GM15510 (cell line): ENCODE results near the gene CA5A.

Experiments
- POLR2A ChIP-seq: IDR thresholded peaks from 3 replicates; pipeline ENCODE4 v1.6.1; 2011; ENCODE audit warnings: borderline replicate concordance; ENCODE audit not compliant: insufficient read length; ENCODE audit errors: extremely low read depth

CA5A gene

GRCh38 chr16:87891764-87892163 is 44.6 kb downstream of the CA5A start:
- no peak for TF ChIP-seq POLR2A

- TF ChIP-seq POLR2A = no peak
Observed at GRCh38 chr16:87882436-87883019, 53.8 kb downstream of the CA5A start.

DNA sequence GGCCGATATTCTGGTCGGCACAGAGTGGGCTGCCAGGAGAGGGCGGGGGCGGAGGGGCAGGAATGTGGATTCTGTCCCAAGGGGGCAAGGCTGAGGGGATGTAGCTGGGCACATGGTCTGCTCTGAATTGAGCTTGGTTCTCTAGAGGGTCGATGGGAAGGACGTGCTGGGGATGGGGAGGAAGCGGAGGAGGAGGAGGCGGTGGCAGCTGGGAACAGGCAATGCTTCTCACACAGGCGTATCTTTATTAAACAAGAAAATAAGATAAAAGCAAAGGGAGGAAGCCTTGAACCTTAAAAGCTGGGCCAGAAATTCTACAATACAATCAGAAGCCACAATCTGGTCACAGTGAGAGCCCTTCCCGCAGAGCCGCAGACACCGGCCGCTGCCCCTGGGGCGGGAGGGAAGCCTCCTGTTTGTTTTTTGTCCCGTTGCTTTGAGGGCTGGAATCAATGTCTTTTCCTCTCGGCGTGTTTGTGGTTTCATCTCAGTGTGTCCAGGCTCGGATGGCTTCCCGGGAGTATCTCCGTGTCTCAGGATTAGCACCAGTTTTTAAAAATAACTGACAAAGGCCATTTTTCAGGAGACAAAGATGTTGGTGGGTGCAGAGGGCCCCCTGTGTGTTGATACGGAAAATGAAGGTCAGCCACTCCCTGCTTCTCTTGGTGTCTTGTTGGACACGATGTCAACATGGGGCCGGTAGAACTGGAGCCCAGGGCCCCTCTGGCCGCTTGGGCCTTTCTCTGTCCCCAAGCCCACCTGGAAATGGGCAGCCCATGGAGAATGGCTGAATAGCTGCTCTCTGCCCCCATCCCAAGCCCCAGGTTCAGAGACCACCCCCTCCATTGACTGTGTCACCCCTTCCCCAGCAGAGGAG is 54.8 kb downstream of the CA5A start:
- no peak for TF ChIP-seq POLR2A

DNA sequence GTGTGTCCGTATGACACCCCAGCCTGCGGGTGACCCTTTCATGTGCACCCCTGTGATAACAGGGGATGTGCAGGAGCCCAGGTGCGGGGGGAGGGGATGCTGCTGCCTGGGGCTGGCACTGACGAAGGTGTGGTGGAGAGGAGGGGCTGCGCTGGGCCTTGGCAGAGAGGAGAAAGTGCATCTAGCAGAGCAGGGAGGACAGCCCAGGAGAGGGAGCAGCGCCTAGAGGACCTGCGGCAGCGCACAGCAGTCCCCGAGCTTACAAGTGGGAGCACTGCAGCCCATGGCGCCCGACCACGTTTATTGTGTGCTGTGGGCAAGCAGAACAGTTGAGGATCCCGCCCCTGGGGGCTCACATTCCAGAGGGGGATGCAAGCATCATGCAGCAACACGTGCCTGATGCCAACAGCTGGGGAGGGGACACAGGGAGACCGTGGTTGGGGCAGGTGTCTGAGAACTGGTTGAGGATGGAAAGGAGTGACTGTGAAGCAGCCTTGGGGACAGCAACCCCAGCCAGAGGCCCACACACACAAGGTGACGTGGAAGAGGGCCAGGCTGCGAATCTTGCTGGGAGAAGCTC is 56.1 kb downstream of the CA5A start:
- no peak for TF ChIP-seq POLR2A

GRCh38 chr16:87878704-87879103 is 57.6 kb downstream of the CA5A start:
- TF ChIP-seq POLR2A = no peak

- TF ChIP-seq POLR2A = no peak
Observed at GRCh38 chr16:87877942-87878507, 58.3 kb downstream of the CA5A start.

GRCh38 chr16:87874639-87875427 is 61.5 kb downstream of the CA5A start:
- TF ChIP-seq POLR2A = no peak

- TF ChIP-seq POLR2A = peak; percentile 97
Observed at GRCh38 chr16:87869061-87869878, 67.1 kb downstream of the CA5A start, which contains the start of gene SLC7A5. SLC7A5 (minus strand) TSS chr16:87869507; CDS start chr16:87869422, 85 bp downstream.

GRCh38 chr16:87864331-87864989 is 71.9 kb downstream of the CA5A start:
- no peak for TF ChIP-seq POLR2A

DNA sequence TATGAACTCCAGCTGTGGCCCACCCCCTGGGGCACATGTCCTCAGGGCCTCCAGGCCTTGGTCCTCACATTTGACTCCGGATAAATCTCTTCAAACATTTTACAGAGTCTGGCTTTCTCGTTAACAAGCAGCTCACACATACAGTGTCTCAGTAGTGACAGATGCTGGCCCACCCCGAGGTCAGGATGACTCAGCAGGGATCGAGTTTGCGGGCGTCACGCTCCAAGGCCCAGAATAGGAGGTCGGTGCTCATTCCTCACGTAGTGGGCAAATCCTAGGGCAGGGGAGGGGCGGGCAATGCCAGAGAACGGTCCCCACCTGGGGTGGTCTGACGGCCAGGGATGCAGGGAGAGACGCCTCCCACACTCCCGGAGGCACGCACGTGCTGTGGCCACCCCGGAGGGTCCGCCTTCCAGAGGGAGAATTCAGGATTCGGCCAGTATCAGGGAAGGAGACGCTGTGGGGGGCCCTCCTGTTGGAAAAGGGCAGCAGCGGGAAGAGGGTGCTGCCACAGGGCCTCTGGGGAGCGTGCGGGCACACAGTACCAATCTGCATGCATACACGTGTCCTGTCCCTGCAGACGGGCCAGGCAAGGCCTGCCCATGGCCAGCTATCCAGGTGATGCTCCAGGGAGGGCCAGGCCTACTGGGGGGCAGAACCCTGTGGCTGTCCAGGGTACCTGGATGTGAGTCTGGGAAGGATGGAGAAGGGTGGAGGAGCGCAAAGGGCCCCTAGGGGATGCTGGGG is 75.6 kb downstream of the CA5A start:
- no peak for TF ChIP-seq POLR2A

- no peak for TF ChIP-seq POLR2A
Observed at GRCh38 chr16:87856791-87857228, 79.5 kb downstream of the CA5A start.
